BLaER1 treated with 17β-estradiol and CSF1 and Interleukin-3, amounts not matched to agents 10 nM and 100 nM (cell line): ENCODE results near the gene PRM1.

Experiments used
- H3K27ac ChIP-seq, 11 experiments: shearing (Covaris generic); formaldehyde crosslinking; 2 replicates each; pipeline ENCODE4 v1.8.1; 2022
- H3K27me3 ChIP-seq, 11 experiments: shearing (Covaris generic); formaldehyde crosslinking; 2 replicates each; pipeline ENCODE4 v1.8.1; 2022
- H3K36me3 ChIP-seq, 11 experiments: shearing (Covaris generic); formaldehyde crosslinking; 2 replicates each; pipeline ENCODE4 v1.8.1; 2022
- H3K4me1 ChIP-seq, 10 experiments: shearing (Covaris generic); formaldehyde crosslinking; 2 replicates each; pipeline ENCODE4 v1.8.1; 2022
- H3K4me2 ChIP-seq, 11 experiments: shearing (Covaris generic); formaldehyde crosslinking; 2 replicates each; pipeline ENCODE4 v1.8.1; 2022
- H3K4me3 ChIP-seq, 10 experiments: shearing (Covaris generic); formaldehyde crosslinking; 2 replicates each; pipeline ENCODE4 v1.8.1; 2022
- H3K9ac ChIP-seq, 11 experiments: shearing (Covaris generic); formaldehyde crosslinking; 2 replicates each; pipeline ENCODE4 v1.8.1; 2022
- H3K9me3 ChIP-seq, 11 experiments: shearing (Covaris generic); formaldehyde crosslinking; replicated peaks in 1 of 11; 2 replicates each; pipeline ENCODE4 v1.8.1; 2022
- H4K20me1 ChIP-seq, 11 experiments: shearing (Covaris generic); formaldehyde crosslinking; 2 replicates each; pipeline ENCODE4 v1.8.1; 2022
- Cebpa-rat ChIP-seq, 11 experiments: shearing (Covaris generic); IDR thresholded peaks; 2 replicates each; pipeline ENCODE4 v1.8.1; 2022

PRM1 gene

GRCh38 chr16:11310997-11311561 lies 29.9 kb upstream of the PRM1 start:
- peaks cover 0 to 6% (median 0%) of the 10 kb centered on the region in 11 experiments; a peak in 1 of 22 replicates for H3K27me3 ChIP-seq
- peak overlapping the region in 6 of 10 experiments; percentile 2 to 53 (median 9); a peak in 3 of 20 replicates for H3K4me3 ChIP-seq
- no peaks in the 10 kb centered on the region; a peak in 1 of 22 replicates for H3K36me3 ChIP-seq
- H3K4me1 ChIP-seq: peaks cover 51 to 85% (median 81%) of the 10 kb centered on the region in 10 experiments
- no peaks in the 10 kb centered on the region for H4K20me1 ChIP-seq
- H3K9me3 ChIP-seq: peaks cover 12 to 32% (median 28%) of the 10 kb centered on the region in 11 experiments; a peak in 21 of 22 replicates
- no peak for TF ChIP-seq Cebpa-rat (IDR thresholded peaks at IDR 0.05)
- peak overlapping the region; percentile 54 to 84 (median 77); a peak in 21 of 22 replicates for H3K9ac ChIP-seq
- H3K4me2 ChIP-seq: peak overlapping the region; percentile 74 to 89 (median 80)
- H3K27ac ChIP-seq: peak overlapping the region; percentile 29 to 98 (median 91); a peak in 21 of 22 replicates

GRCh38 chr16:11310634-11310977 lies 29.5 kb upstream of the PRM1 start:
- H3K9me3 ChIP-seq: peaks cover 12 to 37% (median 28%) of the 10 kb centered on the region in 11 experiments; a peak in 21 of 22 replicates
- H3K4me1 ChIP-seq: peaks cover 49 to 81% (median 77%) of the 10 kb centered on the region in 10 experiments
- H3K27me3 ChIP-seq: peaks cover 0 to 5% (median 0%) of the 10 kb centered on the region in 11 experiments; a peak in 1 of 22 replicates
- H3K27ac ChIP-seq: peak overlapping the region; percentile 29 to 98 (median 91); a peak in 21 of 22 replicates
- H3K36me3 ChIP-seq: no peaks in the 10 kb centered on the region; a peak in 1 of 22 replicates
- H3K9ac ChIP-seq: peak overlapping the region; percentile 54 to 84 (median 77); a peak in 21 of 22 replicates
- no peak; a peak in 1 of 22 replicates for TF ChIP-seq Cebpa-rat (IDR thresholded peaks at IDR 0.05)
- peak overlapping the region; percentile 74 to 89 (median 80) for H3K4me2 ChIP-seq
- peak overlapping the region in 6 of 10 experiments; percentile 2 to 53 (median 9); a peak in 2 of 20 replicates for H3K4me3 ChIP-seq
- no peaks in the 10 kb centered on the region for H4K20me1 ChIP-seq

GRCh38 chr16:11309895-11310633 lies 28.9 kb upstream of the PRM1 start:
- H3K4me3 ChIP-seq: no peak overlapping the region; a peak in 1 of 20 replicates
- H3K4me1 ChIP-seq: peaks cover 47 to 78% (median 71%) of the 10 kb centered on the region in 10 experiments
- no peak for TF ChIP-seq Cebpa-rat (IDR thresholded peaks at IDR 0.05)
- H3K9me3 ChIP-seq: peaks cover 12 to 43% (median 31%) of the 10 kb centered on the region in 11 experiments; a peak in 21 of 22 replicates
- peak overlapping the region in 9 of 11 experiments; percentile 69 to 84 (median 78); a peak in 15 of 22 replicates for H3K9ac ChIP-seq
- H3K4me2 ChIP-seq: peak overlapping the region; percentile 74 to 89 (median 80)
- peak overlapping the region in 10 of 11 experiments; percentile 76 to 98 (median 92); a peak in 20 of 22 replicates for H3K27ac ChIP-seq
- no peaks in the 10 kb centered on the region for H4K20me1 ChIP-seq
- no peaks in the 10 kb centered on the region; a peak in 1 of 22 replicates for H3K36me3 ChIP-seq
- peaks cover 0 to 3% (median 0%) of the 10 kb centered on the region in 11 experiments; a peak in 1 of 22 replicates for H3K27me3 ChIP-seq

- Histone ChIP-seq H3K9ac (peak overlapping the region in 7 of 11 experiments; percentile 14 to 84 (median 80); a peak in 10 of 22 replicates), H4K20me1 (no peaks in the 10 kb centered on the region), H3K4me2 (peak overlapping the region; percentile 8 to 89 (median 80)), H3K27ac (peak overlapping the region in 8 of 11 experiments; percentile 88 to 98 (median 94); a peak in 16 of 22 replicates), H3K4me1 (peaks cover 47 to 70% (median 59%) of the 10 kb centered on the region in 10 experiments), H3K36me3 (no peaks in the 10 kb centered on the region; a peak in 1 of 22 replicates), H3K4me3 (peak overlapping the region in 3 of 10 experiments; percentile 7 to 40 (median 11); a peak in 3 of 20 replicates), H3K27me3 (no peaks in the 10 kb centered on the region; a peak in 1 of 22 replicates), H3K9me3 (peaks cover 12 to 46% (median 33%) of the 10 kb centered on the region in 11 experiments; a peak in 21 of 22 replicates)
- no peak for TF ChIP-seq Cebpa-rat (IDR thresholded peaks at IDR 0.05)
Observed at GRCh38 chr16:11308493-11309283, 27.6 kb upstream of the PRM1 start.

- Histone ChIP-seq H3K4me3 (peak overlapping the region in 3 of 10 experiments; percentile 7 to 40 (median 23); a peak in 3 of 20 replicates), H3K4me2 (peak overlapping the region; percentile 8 to 89 (median 80); a peak in 20 of 22 replicates), H3K9ac (peak overlapping the region in 5 of 11 experiments; percentile 11 to 49 (median 37); a peak in 6 of 22 replicates), H3K4me1 (peaks cover 43 to 70% (median 54%) of the 10 kb centered on the region in 10 experiments), H3K9me3 (peaks cover 12 to 50% (median 33%) of the 10 kb centered on the region in 11 experiments; a peak in 21 of 22 replicates), H3K27me3 (no peaks in the 10 kb centered on the region; a peak in 1 of 22 replicates), H3K36me3 (no peaks in the 10 kb centered on the region; a peak in 1 of 22 replicates), H4K20me1 (no peaks in the 10 kb centered on the region), H3K27ac (peak overlapping the region in 8 of 11 experiments; percentile 40 to 98 (median 94); a peak in 14 of 22 replicates)
- TF ChIP-seq Cebpa-rat (IDR thresholded peaks at IDR 0.05): no peak
Observed at GRCh38 chr16:11307639-11308492, 26.7 kb upstream of the PRM1 start.

- peak in 1 of 11 experiments; percentile 39; a peak in 1 of 22 replicates for TF ChIP-seq Cebpa-rat (IDR thresholded peaks at IDR 0.05)
Observed at GRCh38 chr16:11306997-11307638, 26.0 kb upstream of the PRM1 start.

GRCh38 chr16:11306381-11306780 lies 25.3 kb upstream of the PRM1 start:
- H3K27ac ChIP-seq: peak overlapping the region in 1 of 11 experiments; percentile 8; a peak in 1 of 22 replicates
- H3K4me1 ChIP-seq: peaks cover 30 to 57% (median 42%) of the 10 kb centered on the region in 10 experiments
- no peak overlapping the region for H3K4me2 ChIP-seq
- H3K36me3 ChIP-seq: no peaks in the 10 kb centered on the region; a peak in 1 of 22 replicates
- no peak overlapping the region for H3K9ac ChIP-seq
- H3K27me3 ChIP-seq: no peaks in the 10 kb centered on the region; a peak in 1 of 22 replicates
- H3K4me3 ChIP-seq: no peak overlapping the region
- no peak for TF ChIP-seq Cebpa-rat (IDR thresholded peaks at IDR 0.05)
- no peaks in the 10 kb centered on the region for H4K20me1 ChIP-seq
- H3K9me3 ChIP-seq: peaks cover 12 to 50% (median 33%) of the 10 kb centered on the region in 11 experiments; a peak in 21 of 22 replicates

More at GRCh38 chr16:11306997-11307638, 26.0 kb upstream of the PRM1 start:
- Histone ChIP-seq H3K4me2 (peak overlapping the region in 1 of 11 experiments; percentile 83; a peak in 1 of 22 replicates), H3K4me3 (peak overlapping the region in 1 of 10 experiments; percentile 23; a peak in 1 of 20 replicates), H3K9me3 (peaks cover 12 to 50% (median 33%) of the 10 kb centered on the region in 11 experiments; a peak in 21 of 22 replicates), H3K36me3 (no peaks in the 10 kb centered on the region; a peak in 1 of 22 replicates), H3K27me3 (no peaks in the 10 kb centered on the region; a peak in 1 of 22 replicates), H3K4me1 (peaks cover 36 to 62% (median 47%) of the 10 kb centered on the region in 10 experiments), H3K9ac (no peak overlapping the region), H4K20me1 (no peaks in the 10 kb centered on the region), H3K27ac (peak overlapping the region in 3 of 11 experiments; percentile 92 to 98 (median 96); a peak in 5 of 22 replicates)
